Mononuclear cell (primary cell): Measurements from ENCODE around the gene PTPRA. TPM values are rescaled to one million over a fixed set of nuclear protein-coding genes. Genes with fewer than 3 reads are reported as not detected.

Source experiments
- H3K27me3 ChIP-seq: 2 replicates; pipeline ENCODE4 v1.6.0; 2011; ENCODE audit warnings: low read length, control low read depth; ENCODE audit not compliant: insufficient read depth
- H3K4me1 ChIP-seq: 2 replicates; pipeline ENCODE4 v1.5.1; 2011; ENCODE audit warnings: mild to moderate bottlenecking, low read length, control low read depth; ENCODE audit not compliant: insufficient read depth
- H3K4me3 ChIP-seq: 2 replicates; pipeline ENCODE4 v1.5.1; 2011; ENCODE audit warnings: mild to moderate bottlenecking, low read length, moderate library complexity
- H3K9me3 ChIP-seq: 2 replicates; pipeline ENCODE4 v1.5.1; 2011; ENCODE audit warnings: low read depth, mild to moderate bottlenecking, control low read depth, low read length
- total RNA-seq: library from RNA; depleted of rRNA; stranded (reverse); fragments of >200 nt; gene quantifications from one replicate; pipeline ENCODE4 v1.2.3, GENCODE V29; 2012

Gene PTPRA
- total RNA-seq, 1 donor, result 148 TPM

- H3K9me3 ChIP-seq, result no peaks in the 10 kb centered on the region
Measured at GRCh38 chr20:2840138-2840966, 32.9 kb upstream of the PTPRA start, which contains the start of the genes PCED1A and VPS16. PCED1A (minus strand) TSS chr20:2840655; CDS start chr20:2839912, 743 bp downstream. VPS16 (plus strand) TSS chr20:2840745; CDS start chr20:2840775, 30 bp downstream.

GRCh38 chr20:2840967-2841531, 32.2 kb upstream of the PTPRA start:
- peak overlapping the region; percentile 84 for H3K4me3 ChIP-seq
- no peaks in the 10 kb centered on the region for H3K27me3 ChIP-seq
- H3K4me1 ChIP-seq, result peaks cover 25% of the 10 kb centered on the region
- no peaks in the 10 kb centered on the region for H3K9me3 ChIP-seq

More at GRCh38 chr20:2840138-2840966, 32.9 kb upstream of the PTPRA start, which contains the start of the genes PCED1A and VPS16:
- H3K4me3 ChIP-seq, result peak within 1 kb of the TSS; percentile 84
- no peaks in the 10 kb centered on the region for H3K27me3 ChIP-seq
- peaks cover 25% of the 10 kb centered on the region for H3K4me1 ChIP-seq

- Histone ChIP-seq H3K4me1 (peaks cover 10% of the 10 kb centered on the region), H3K4me3 (no peak overlapping the region), H3K27me3 (no peaks in the 10 kb centered on the region), H3K9me3 (no peaks in the 10 kb centered on the region)
Measured at GRCh38 chr20:2845607-2846006, 27.7 kb upstream of the PTPRA start.

- peaks cover 3% of the 10 kb centered on the region for H3K4me1 ChIP-seq
- no peaks in the 10 kb centered on the region for H3K27me3 ChIP-seq
- no peaks in the 10 kb centered on the region for H3K9me3 ChIP-seq
- no peak overlapping the region for H3K4me3 ChIP-seq
Measured at GRCh38 chr20:2846698-2847097, 26.6 kb upstream of the PTPRA start.

GRCh38 chr20:2847802-2848201, 25.5 kb upstream of the PTPRA start:
- Histone ChIP-seq H3K4me1 (peaks cover 6% of the 10 kb centered on the region), H3K27me3 (no peaks in the 10 kb centered on the region), H3K4me3 (no peak overlapping the region), H3K9me3 (no peaks in the 10 kb centered on the region)

GRCh38 chr20:2849529-2849928, 23.8 kb upstream of the PTPRA start:
- no peaks in the 10 kb centered on the region for H3K27me3 ChIP-seq
- no peak overlapping the region for H3K4me3 ChIP-seq
- no peaks in the 10 kb centered on the region for H3K9me3 ChIP-seq
- H3K4me1 ChIP-seq, result peaks cover 6% of the 10 kb centered on the region

- Histone ChIP-seq H3K4me1 (peaks cover 6% of the 10 kb centered on the region), H3K9me3 (no peaks in the 10 kb centered on the region), H3K27me3 (no peaks in the 10 kb centered on the region), H3K4me3 (no peak overlapping the region)
Measured at GRCh38 chr20:2851086-2851485, 22.2 kb upstream of the PTPRA start.

- no peaks in the 10 kb centered on the region for H3K9me3 ChIP-seq
- no peaks in the 10 kb centered on the region for H3K4me1 ChIP-seq
- H3K27me3 ChIP-seq, result no peaks in the 10 kb centered on the region
- no peak overlapping the region for H3K4me3 ChIP-seq
Measured at GRCh38 chr20:2858591-2858990, 14.7 kb upstream of the PTPRA start.

- Histone ChIP-seq H3K9me3 (no peaks in the 10 kb centered on the region), H3K4me3 (no peak overlapping the region), H3K4me1 (peaks cover under 1% of the 10 kb centered on the region), H3K27me3 (no peaks in the 10 kb centered on the region)
Measured at GRCh38 chr20:2859330-2860121, 13.8 kb upstream of the PTPRA start.

- Histone ChIP-seq H3K4me3 (no peak overlapping the region), H3K27me3 (no peaks in the 10 kb centered on the region), H3K9me3 (no peaks in the 10 kb centered on the region), H3K4me1 (peaks cover 31% of the 10 kb centered on the region)
Measured at GRCh38 chr20:2864626-2865025, 8.7 kb upstream of the PTPRA start.

- no peaks in the 10 kb centered on the region for H3K27me3 ChIP-seq
- H3K9me3 ChIP-seq, result no peaks in the 10 kb centered on the region
- H3K4me3 ChIP-seq, result no peak overlapping the region
- H3K4me1 ChIP-seq, result peaks cover 31% of the 10 kb centered on the region
Measured at GRCh38 chr20:2865101-2865500, 8.2 kb upstream of the PTPRA start.

GRCh38 chr20:2865630-2866029, 7.7 kb upstream of the PTPRA start:
- no peak overlapping the region for H3K4me3 ChIP-seq
- peaks cover 36% of the 10 kb centered on the region for H3K4me1 ChIP-seq
- H3K27me3 ChIP-seq, result no peaks in the 10 kb centered on the region
- H3K9me3 ChIP-seq, result no peaks in the 10 kb centered on the region

GRCh38 chr20:2866236-2866635, 7.0 kb upstream of the PTPRA start:
- Histone ChIP-seq H3K4me1 (peaks cover 42% of the 10 kb centered on the region), H3K4me3 (no peak overlapping the region), H3K9me3 (no peaks in the 10 kb centered on the region), H3K27me3 (no peaks in the 10 kb centered on the region)

- Histone ChIP-seq H3K4me1 (peaks cover 53% of the 10 kb centered on the region), H3K9me3 (no peaks in the 10 kb centered on the region), H3K4me3 (no peak overlapping the region), H3K27me3 (no peaks in the 10 kb centered on the region)
Measured at GRCh38 chr20:2867081-2867864, 6.0 kb upstream of the PTPRA start.
